Ishikawa (cell line): ENCODE results near the gene GGACT.

Experiments used
- CREB1 ChIP-seq: IDR thresholded peaks from 2 replicates; pipeline ENCODE4 v1.6.1; 2012; ENCODE audit warnings: low read depth
- EGR1 ChIP-seq: IDR thresholded peaks from 2 replicates; pipeline ENCODE4 v1.6.1; 2012
- FOXM1 ChIP-seq: IDR thresholded peaks from 2 replicates; pipeline ENCODE4 v1.6.1; 2012; ENCODE audit warnings: low read depth, borderline replicate concordance
- MAX ChIP-seq: IDR thresholded peaks from 2 replicates; pipeline ENCODE4 v1.6.1; 2012
- REST ChIP-seq: IDR thresholded peaks from 2 replicates; pipeline ENCODE4 v1.6.1; 2012; ENCODE audit warnings: low read depth, mild to moderate bottlenecking
- TAF1 ChIP-seq: IDR thresholded peaks from 2 replicates; pipeline ENCODE4 v1.6.1; 2012; ENCODE audit warnings: low read depth, mild to moderate bottlenecking
- TCF12 ChIP-seq: IDR thresholded peaks from 2 replicates; pipeline ENCODE4 v1.6.1; 2012; ENCODE audit warnings: low read depth
- TEAD4 ChIP-seq: IDR thresholded peaks from 2 replicates; pipeline ENCODE4 v1.6.1; 2012
- YY1 ChIP-seq: IDR thresholded peaks from 2 replicates; pipeline ENCODE4 v1.6.1; 2012; ENCODE audit warnings: low read depth

DNA sequence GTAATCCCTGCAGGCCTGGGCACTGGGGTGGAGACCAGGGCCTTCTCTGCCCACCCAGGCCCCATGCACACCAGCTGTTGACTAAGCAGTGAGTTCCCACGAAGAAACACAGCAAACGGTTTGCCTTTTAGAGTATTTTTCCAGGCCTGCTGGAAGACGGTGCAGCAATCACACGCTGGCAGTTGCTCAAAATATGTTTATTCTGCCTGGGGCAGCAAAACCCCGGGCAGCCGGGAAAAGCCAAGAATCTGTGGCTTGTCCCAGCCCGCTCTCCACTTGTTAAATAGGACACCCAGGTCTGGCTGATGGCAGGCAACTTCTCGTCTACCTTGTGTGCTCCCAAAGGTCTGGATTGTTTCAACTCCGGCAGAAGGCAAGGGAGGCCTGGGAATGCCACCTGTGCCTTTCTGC, 40.8 kb downstream of the GGACT start:
- TF ChIP-seq FOXM1 = no peak
- TF ChIP-seq TAF1 = no peak
- no peak for TF ChIP-seq TCF12
- no peak for TF ChIP-seq TEAD4
- TF ChIP-seq MAX = no peak
- no peak for TF ChIP-seq REST
- no peak for TF ChIP-seq YY1
- no peak for TF ChIP-seq EGR1
- TF ChIP-seq CREB1 = no peak
